GM21723 (cell line): ENCODE data around the gene PRR33.

Experiments used
- ATAC-seq: cut with Tn5 transposase; IDR thresholded peaks from one replicate; pipeline ENCODE4 v1.9.1; 2021; ENCODE audit warnings: mild to moderate bottlenecking, moderate library complexity; ENCODE audit not compliant: unreplicated experiment

PRR33 gene

GRCh38 chr11:1852877-1853276, 38.8 kb downstream of the PRR33 start, which contains the start of gene LSP1:
LSP1 (plus strand) TSS chr11:1853084; CDS start chr11:1853145, 61 bp downstream.
- ATAC-seq: peak; percentile 43

DNA sequence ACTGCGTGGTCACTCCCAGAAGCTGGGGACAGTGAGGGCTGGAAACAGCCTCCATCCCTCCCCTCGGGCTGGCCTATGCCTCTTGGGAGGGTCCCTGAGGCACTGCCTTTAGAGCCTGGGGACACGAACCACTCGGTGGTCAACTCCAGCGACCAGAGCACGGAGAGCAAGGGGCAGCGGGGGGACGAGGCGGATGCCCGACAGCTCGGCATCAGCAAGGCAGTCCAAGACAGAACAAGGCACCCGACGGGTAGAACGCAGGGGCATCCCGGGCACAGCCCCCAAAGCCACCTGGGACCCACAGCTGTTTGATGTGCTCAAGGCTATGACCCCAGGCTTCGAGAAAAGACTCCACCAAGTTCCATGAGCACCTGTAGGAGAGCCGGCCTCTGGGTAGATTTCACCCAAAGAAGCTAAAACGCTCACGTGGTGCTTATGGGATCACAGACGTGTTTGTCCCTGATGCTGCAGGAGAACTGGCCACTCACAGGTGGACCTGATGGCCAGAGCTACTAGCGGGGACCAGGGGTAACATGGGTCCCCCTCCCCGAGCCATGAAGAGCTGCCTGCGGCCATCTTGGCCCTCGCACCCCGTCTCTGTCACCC, 39.3 kb downstream of the PRR33 start:
- peak; percentile 1 for ATAC-seq

- ATAC-seq: no peak
These were observed 40.1 kb downstream of the PRR33 start for GRCh38 chr11:1851468-1852180.

DNA sequence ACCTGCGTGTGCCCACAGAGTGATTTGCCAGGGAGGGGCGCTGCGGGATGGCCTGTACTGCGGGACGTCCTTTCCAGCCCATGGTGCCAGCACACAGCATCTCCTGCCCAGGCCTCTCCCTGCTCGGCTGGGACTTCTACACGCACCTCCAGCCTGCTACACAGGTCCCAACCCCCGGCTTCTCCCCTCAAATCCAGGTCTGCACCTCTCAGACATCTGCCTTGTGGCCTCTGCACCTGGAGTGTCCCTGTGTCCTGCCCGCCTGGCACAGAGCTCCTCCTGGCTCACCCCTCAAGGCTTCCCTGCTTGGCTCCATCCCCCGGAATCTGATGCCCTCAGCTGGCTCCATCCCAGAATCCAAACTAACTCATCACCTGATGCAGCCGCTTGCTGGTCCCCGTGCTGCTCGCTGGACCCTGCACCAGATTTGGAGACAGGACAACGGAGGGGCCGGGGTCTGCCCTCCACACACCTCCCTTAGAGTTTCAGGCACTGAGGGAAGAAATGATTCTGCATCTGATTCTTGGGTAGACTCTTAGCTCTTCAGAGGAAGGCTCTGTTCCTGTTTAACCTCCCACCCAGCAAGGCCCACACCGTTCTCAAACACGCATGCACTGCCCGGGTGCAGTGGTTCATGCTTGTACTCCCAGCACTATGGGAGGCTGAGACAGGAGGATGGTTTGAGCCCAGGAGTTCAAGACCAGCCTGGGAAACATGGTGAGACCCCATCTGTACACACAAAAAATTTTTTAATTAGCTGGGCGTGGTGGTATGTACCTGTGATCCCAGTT, 42.9 kb downstream of the PRR33 start:
- ATAC-seq: no peak

DNA sequence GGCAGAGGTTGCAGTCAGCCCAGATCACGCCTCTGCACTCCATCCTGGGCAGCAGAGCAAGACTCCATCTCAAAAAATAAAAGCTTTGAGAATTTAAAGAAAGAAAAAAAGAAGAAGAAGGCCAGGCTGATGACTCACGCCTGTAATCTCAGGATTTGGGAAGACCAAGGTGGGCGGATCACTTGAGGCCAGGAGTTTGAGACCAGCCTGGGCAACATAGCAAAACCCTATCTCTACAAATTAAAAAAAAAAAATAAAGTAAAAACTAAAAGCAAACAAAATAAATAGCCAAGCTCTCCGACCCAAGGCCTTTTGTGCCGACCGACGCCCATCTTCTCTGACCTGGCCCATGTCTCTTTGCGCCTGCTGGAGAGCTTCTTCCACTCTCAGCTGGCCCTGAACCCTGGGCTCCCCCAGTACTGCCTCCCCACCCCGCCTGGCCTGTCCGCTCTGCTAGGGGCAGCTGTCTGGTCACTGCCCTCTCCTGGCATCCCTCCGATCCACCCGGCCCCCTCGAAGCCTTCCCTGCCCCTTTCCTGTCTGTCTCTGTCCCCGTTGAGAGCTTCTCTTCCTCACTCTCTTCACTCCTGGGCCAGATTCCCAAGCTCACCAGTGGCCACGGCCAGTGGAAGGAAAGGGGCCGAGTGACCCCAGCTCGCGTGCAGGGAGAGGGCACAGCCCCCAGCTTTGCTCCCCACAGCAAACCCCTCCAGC, 43.6 kb downstream of the PRR33 start:
- ATAC-seq: no peak

DNA sequence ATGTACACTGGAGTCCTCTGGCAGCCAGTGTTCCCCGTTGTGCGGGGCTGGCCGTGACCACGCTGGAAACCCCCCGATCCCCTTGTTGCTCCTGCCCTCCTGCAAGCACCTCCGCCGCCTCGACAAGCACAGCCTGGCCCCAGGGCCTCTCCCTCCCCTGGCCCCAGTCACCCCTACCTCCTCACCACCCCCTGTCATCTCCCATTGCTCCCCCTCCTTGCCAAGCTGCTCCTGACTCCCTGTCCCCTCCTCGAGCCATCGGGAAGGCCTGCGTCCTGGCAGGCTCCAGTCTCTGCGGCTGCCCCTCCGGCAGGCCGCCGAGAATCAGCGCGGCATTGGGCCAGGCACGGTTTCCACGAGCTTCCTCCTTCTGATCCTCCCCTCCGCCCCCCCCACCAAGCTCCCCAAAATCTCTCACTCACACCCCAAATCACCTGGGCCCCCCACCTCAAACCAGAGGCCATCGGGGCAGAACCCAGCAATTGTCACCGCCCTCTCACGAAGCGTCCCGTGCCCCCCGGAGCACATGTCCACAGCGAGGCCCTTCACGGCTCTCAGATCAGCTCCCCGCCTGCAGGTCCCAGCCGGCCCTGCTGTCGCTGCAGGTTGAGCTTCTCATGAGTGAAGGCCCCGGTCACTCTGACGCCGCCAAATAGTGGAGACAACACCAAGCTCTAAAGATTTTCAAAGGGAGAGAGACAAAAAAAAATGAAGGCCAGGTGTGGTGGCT, 44.5 kb downstream of the PRR33 start:
- no peak for ATAC-seq

GRCh38 chr11:1846453-1846932, 45.2 kb downstream of the PRR33 start:
- no peak for ATAC-seq

GRCh38 chr11:1845561-1846452, 45.9 kb downstream of the PRR33 start:
- ATAC-seq: no peak

GRCh38 chr11:1845095-1845429, 46.6 kb downstream of the PRR33 start:
- no peak for ATAC-seq

- no peak for ATAC-seq
These were observed 47.2 kb downstream of the PRR33 start for GRCh38 chr11:1844221-1845094.

- ATAC-seq: no peak
These were observed 47.9 kb downstream of the PRR33 start for GRCh38 chr11:1843796-1844195.

GRCh38 chr11:1843098-1843473, 48.6 kb downstream of the PRR33 start:
- no peak for ATAC-seq

DNA sequence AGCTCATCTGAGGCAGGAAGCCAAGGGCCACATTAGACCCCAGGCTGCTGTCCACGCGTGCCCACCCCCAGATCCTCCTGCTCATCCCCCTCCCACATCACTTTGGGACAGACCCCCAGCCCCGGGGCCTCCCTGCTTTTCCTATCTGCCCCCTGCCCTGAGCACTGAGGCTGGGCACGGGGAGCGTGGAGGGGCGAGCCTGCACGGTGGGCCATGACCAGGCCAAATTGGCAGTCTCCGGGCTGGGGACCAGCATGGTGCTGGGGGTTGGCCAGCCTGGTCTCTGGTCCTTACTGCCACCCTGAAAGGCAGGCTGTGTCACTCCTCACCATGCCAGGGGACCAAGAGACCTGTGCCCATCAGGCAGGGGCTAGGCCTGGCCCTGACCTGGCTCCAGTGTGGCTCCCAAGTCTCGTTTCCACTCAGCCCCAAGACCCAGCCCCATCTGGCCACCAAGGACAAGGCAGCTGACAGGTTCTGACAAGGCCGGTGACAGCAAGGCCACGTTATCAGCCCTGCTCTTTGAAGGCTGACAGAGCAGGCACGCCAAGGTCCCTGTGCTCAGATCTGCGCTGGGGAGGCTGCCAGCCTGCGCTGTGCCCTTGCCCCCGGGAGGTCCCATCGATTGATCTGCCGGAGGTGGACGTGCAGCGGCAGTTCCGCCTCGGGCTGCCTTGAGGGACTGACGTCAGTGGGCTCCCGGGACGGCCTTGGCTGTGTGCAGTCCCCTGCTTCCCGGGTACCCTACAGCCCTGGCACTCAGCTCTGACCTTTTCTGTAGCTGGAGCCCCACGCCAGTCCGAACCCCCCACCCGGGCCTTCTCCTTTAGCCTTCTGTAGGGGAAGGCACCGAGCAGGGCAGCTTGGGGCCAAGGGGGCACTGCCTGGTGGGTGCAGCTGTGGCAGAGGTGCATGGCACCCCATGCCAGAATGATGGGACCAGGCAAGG, 49.3 kb downstream of the PRR33 start:
- ATAC-seq: no peak

DNA sequence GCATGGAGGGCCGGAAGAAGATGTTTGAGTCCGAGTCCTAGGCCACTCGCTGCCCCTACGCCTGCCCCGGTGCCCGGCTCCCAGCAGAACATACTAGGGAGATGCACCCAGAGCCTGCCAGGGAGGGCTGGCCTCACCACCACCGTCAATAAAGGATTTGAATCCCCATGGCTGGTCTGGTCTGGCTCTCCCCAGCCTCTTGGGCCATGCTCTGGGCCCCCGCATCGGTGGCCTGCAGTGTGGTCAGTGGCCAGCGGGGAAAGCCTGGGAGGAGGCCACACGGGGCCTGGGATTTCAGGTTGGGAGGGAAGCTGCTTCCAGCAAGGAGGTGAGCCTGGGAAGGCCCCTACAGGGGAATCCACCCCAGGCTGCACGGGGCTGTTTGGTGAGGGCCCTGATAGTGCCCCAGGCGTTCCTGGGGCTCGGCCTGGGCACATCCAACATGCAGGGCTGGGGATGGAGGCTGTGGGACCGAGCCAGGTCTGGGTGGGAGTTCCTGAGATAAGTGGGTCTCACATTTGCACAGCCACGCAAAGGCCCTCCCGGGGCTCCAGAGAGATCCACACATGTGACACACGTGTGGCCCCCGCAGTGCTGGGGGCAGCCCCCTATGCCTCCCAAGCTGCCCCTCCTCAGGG, 50.1 kb downstream of the PRR33 start:
- no peak for ATAC-seq

DNA sequence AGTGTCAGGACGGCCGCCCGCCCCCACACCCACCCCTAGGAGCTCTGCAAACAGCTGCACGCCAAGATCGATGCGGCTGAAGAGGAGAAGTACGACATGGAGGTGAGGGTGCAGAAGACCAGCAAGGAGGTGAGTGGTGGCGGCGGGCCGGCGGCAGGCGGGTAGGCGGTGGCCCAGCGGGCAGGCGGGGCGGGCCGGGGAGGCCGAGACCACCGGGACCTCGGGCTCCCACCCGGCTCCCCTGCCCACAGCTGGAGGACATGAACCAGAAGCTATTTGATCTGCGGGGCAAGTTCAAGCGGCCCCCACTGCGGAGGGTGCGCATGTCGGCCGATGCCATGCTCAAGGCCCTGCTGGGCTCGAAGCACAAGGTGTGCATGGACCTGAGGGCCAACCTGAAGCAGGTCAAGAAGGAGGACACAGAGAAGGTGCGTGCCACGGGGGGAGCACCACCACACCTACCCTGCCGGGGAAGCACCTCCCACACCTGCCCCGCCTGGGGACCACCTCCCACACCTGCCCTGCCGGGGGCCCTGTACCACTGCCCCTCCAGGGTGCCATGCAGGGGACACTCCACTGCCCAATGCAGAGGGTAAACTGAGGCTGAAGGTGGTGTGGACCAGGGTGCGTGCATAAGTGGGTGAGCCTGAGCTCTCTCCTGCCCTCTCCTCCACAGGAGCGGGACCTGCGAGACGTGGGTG, 50.8 kb downstream of the PRR33 start:
- no peak for ATAC-seq
